ENCODE results near the gene PSMB5.
A peak's percentile ranks its signal among the peaks of the same experiment; 100 is the strongest.

Gene PSMB5

DNA sequence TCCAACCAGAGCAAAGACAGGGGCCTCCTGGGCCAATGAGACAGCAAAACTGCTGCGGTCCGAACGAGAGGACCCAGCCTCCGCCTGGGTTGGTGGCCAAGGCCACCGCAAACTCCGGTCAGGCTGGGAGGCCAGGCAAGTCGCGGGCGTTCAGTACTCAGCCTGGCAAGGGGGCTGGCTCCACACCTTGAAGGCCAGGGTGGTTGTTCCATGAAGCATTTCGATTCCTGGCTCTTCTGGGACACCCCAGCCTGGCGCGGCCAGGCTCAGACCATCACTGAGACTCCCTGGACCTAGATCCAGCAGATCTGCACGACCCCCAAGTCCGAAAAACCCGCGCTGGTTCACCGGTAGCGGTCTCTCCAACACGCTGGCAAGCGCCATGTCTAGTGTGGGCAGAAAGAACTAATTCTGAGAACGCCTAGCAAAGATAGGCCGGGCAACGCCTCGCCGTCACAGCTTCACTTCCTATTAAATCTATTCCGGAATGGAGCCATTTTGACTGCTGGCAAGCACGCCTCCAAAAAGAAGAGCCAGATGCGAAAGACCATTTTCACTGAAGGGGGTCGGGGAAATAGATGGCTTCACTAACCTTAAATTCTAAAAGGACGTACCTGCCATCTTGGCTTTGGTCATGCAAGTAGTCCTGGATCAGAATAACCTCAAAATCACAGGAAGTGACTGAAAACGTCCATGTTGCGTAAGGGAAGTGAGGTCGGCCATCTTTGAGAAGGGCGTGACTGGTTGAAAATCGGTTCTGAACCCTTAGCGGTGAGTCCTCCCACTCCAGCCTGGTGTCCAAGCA, at the start of gene PSMB5:
TSS of gene PSMB5 (minus strand) at position 403 of the 805 bp plus-strand sequence. CDS start at position 384, 19 bp downstream.
- H3K36me3 ChIP-seq (ENCODE audit: insufficient read depth, low read length), result peaks cover 28% of the 10 kb centered on the region
- peak within 1 kb of the TSS; percentile 93 for H3K27ac ChIP-seq (ENCODE audit: low read depth, low read length)
- H3K4me1 ChIP-seq (ENCODE audit: insufficient read depth, low read length), result peaks cover 12% of the 10 kb centered on the region
- H3K9ac ChIP-seq (ENCODE audit: low read length), result peak within 1 kb of the TSS; percentile 81
- H3K9me3 ChIP-seq (ENCODE audit: low read length), result no peaks in the 10 kb centered on the region
- no peaks in the 10 kb centered on the region for H3K27me3 ChIP-seq (ENCODE audit: control insufficient read depth in 1 of 2, insufficient read depth in 2 of 2, low read length in 2 of 2)
- H3K4me3 ChIP-seq (ENCODE audit: low read depth in 1 of 2, low read length in 2 of 2), result peak within 1 kb of the TSS; percentile 48 to 83

DNA sequence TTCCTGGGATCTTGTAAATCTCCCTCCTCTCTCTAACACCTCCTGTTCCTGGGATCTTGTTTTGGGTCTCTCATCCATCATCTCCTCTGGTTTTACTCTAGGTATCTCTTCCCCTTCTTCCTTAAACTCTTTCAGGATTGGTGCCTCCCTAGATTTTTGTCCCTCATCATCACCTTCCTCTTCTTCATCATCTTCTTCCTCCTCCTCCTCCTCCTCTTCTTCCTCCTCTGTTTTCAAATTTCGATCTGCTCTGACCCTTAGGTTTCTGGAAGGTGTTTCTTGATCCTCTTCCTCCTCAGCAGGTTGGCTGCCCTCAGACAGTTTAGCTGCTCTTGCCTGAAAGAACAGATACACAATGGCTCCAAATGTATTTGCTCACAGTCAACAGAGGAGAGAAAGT, 45.8 kb upstream of the PSMB5 start:
- Histone ChIP-seq H3K36me3 (ENCODE audit: insufficient read depth, low read length) (peaks cover 80% of the 10 kb centered on the region), H3K27ac (ENCODE audit: low read depth, low read length) (no peak overlapping the region), H3K9ac (ENCODE audit: low read length) (no peak overlapping the region), H3K27me3 (ENCODE audit: control insufficient read depth in 1 of 2, insufficient read depth in 2 of 2, low read length in 2 of 2) (no peaks in the 10 kb centered on the region), H3K9me3 (ENCODE audit: low read length) (no peaks in the 10 kb centered on the region), H3K4me1 (ENCODE audit: insufficient read depth, low read length) (no peaks in the 10 kb centered on the region), H3K4me3 (ENCODE audit: low read depth in 1 of 2, low read length in 2 of 2) (no peak overlapping the region)

DNA sequence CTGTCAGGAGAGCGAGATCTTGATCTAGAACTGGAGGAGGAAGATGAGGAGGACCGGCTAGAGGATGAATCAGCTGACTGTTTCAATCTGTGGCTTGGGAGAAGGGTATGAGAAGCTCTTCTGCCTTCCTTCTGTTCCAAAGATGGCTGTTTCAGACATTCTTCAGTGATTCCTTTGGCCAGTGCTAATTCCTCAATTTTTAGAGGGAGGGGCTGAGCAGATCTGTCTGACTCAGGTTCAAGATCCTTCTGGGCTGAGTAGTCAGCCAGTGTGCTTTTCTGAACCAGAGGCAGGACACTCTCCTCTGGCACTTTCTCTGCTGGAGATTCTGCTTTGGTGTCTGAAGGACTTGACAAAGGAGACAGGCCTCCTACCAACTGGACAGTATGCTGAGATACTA, 45.0 kb upstream of the PSMB5 start:
- no peak overlapping the region for H3K27ac ChIP-seq (ENCODE audit: low read depth, low read length)
- H3K4me1 ChIP-seq (ENCODE audit: insufficient read depth, low read length), result no peaks in the 10 kb centered on the region
- H3K9ac ChIP-seq (ENCODE audit: low read length), result no peak overlapping the region
- no peaks in the 10 kb centered on the region for H3K27me3 ChIP-seq (ENCODE audit: control insufficient read depth in 1 of 2, insufficient read depth in 2 of 2, low read length in 2 of 2)
- peaks cover 79% of the 10 kb centered on the region for H3K36me3 ChIP-seq (ENCODE audit: insufficient read depth, low read length)
- no peak overlapping the region for H3K4me3 ChIP-seq (ENCODE audit: low read depth in 1 of 2, low read length in 2 of 2)
- H3K9me3 ChIP-seq (ENCODE audit: low read length), result no peaks in the 10 kb centered on the region

DNA sequence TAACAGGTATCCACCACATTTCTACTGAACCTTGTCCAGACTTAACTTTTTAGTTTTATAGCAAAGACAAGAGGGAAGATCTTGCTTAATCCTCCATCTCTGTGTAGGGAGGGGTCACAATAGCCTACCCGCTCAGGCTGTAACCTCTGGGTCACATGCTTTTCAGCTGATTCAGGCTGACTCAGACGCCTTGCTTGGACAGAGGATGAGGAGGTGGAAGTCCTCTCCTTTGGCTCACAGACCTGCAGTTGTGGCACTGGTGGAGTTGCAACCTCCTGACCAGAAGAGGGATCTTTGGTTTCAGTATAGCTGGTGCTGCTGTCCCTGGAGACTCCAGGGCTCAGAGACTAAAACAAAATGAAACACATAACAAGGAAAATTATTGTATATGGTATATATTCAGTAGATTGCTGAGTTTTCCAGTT, 44.0 kb upstream of the PSMB5 start:
- no peak overlapping the region for H3K4me3 ChIP-seq (ENCODE audit: low read depth in 1 of 2, low read length in 2 of 2)
- no peaks in the 10 kb centered on the region for H3K4me1 ChIP-seq (ENCODE audit: insufficient read depth, low read length)
- H3K27ac ChIP-seq (ENCODE audit: low read depth, low read length), result no peak overlapping the region
- no peak overlapping the region for H3K9ac ChIP-seq (ENCODE audit: low read length)
- H3K27me3 ChIP-seq (ENCODE audit: control insufficient read depth in 1 of 2, insufficient read depth in 2 of 2, low read length in 2 of 2), result no peaks in the 10 kb centered on the region
- peaks cover 82% of the 10 kb centered on the region for H3K36me3 ChIP-seq (ENCODE audit: insufficient read depth, low read length)
- H3K9me3 ChIP-seq (ENCODE audit: low read length), result no peaks in the 10 kb centered on the region

DNA sequence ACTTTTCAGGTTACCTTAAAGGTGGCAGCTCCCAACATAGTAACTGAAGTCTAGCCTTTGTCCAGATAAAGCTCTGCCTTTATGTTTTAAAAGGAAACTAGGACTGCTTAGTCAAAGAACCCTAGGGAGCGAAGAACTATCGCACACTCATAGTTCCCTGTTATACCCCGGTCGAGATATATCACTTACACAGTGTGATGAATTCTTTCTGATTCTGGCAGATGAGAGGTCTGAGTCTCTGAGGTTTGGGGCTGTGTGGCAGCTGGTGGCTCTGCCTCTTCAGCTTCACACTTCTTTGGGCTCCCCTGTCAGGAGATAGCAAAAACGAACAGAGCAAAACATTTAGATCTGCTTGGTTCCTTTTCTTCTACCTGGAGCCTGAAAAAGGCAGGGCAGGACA, 43.3 kb upstream of the PSMB5 start:
- H3K9me3 ChIP-seq (ENCODE audit: low read length), result no peaks in the 10 kb centered on the region
- no peaks in the 10 kb centered on the region for H3K27me3 ChIP-seq (ENCODE audit: control insufficient read depth in 1 of 2, insufficient read depth in 2 of 2, low read length in 2 of 2)
- H3K9ac ChIP-seq (ENCODE audit: low read length), result no peak overlapping the region
- H3K4me3 ChIP-seq (ENCODE audit: low read depth in 1 of 2, low read length in 2 of 2), result no peak overlapping the region
- H3K36me3 ChIP-seq (ENCODE audit: insufficient read depth, low read length), result peaks cover 85% of the 10 kb centered on the region
- no peak overlapping the region for H3K27ac ChIP-seq (ENCODE audit: low read depth, low read length)
- H3K4me1 ChIP-seq (ENCODE audit: insufficient read depth, low read length), result no peaks in the 10 kb centered on the region

DNA sequence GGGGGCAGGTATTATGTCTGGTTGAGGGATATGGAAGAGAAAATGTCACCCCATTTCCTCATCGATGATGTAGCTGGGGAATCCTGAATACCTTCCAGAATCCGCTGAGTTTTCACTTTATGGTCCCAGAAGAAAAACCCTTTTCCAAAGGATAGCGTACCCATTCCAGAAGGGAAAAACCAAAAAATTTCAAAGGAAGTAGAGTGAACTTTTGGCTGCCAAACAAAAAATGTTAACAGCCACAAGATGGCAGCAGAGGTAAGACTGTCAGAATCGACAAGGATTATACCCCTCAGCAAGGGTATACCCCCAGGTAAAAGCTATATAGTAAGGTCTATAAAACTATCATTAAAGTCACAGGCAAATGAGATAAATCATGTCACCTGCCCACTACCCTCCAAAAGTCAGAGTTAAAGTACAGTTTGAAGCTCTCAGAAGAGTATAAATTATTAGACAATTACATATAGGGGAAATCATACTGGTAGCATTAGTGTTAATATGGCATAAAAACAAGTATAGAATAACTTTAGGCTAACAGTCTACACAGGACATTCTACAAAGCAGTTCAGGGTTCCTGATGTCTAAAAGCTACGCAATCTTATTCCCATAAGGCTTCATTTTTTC, 42.2 kb upstream of the PSMB5 start:
- Histone ChIP-seq H3K9me3 (ENCODE audit: low read length) (no peaks in the 10 kb centered on the region), H3K4me1 (ENCODE audit: insufficient read depth, low read length) (peaks cover 6% of the 10 kb centered on the region), H3K9ac (ENCODE audit: low read length) (no peak overlapping the region), H3K4me3 (ENCODE audit: low read depth in 1 of 2, low read length in 2 of 2) (no peak overlapping the region), H3K27me3 (ENCODE audit: control insufficient read depth in 1 of 2, insufficient read depth in 2 of 2, low read length in 2 of 2) (no peaks in the 10 kb centered on the region), H3K36me3 (ENCODE audit: insufficient read depth, low read length) (peaks cover 90% of the 10 kb centered on the region), H3K27ac (ENCODE audit: low read depth, low read length) (no peak overlapping the region)

DNA sequence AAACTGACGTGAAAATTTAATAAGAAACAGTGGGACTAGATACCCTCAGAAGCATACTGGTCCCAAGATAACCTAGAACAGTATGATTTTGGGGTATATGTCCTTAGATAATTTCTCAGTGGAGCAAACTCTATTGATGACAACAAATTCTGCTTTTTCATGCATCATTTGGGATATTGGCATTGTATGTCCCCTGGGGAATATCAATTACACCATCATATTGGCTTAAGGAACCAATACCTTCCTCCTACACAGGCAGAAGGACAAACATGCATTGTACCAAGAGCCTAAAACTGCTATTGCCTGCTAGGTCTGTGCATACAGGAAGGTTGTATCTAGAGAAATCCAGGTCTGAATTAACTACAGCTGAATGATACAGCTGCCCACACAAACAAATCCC, 40.2 kb upstream of the PSMB5 start:
- H3K27ac ChIP-seq (ENCODE audit: low read depth, low read length), result no peak overlapping the region
- H3K36me3 ChIP-seq (ENCODE audit: insufficient read depth, low read length), result peaks cover 70% of the 10 kb centered on the region
- H3K9ac ChIP-seq (ENCODE audit: low read length), result no peak overlapping the region
- H3K4me1 ChIP-seq (ENCODE audit: insufficient read depth, low read length), result peaks cover 18% of the 10 kb centered on the region
- no peaks in the 10 kb centered on the region for H3K9me3 ChIP-seq (ENCODE audit: low read length)
- no peaks in the 10 kb centered on the region for H3K27me3 ChIP-seq (ENCODE audit: control insufficient read depth in 1 of 2, insufficient read depth in 2 of 2, low read length in 2 of 2)
- no peak overlapping the region for H3K4me3 ChIP-seq (ENCODE audit: low read depth in 1 of 2, low read length in 2 of 2)

DNA sequence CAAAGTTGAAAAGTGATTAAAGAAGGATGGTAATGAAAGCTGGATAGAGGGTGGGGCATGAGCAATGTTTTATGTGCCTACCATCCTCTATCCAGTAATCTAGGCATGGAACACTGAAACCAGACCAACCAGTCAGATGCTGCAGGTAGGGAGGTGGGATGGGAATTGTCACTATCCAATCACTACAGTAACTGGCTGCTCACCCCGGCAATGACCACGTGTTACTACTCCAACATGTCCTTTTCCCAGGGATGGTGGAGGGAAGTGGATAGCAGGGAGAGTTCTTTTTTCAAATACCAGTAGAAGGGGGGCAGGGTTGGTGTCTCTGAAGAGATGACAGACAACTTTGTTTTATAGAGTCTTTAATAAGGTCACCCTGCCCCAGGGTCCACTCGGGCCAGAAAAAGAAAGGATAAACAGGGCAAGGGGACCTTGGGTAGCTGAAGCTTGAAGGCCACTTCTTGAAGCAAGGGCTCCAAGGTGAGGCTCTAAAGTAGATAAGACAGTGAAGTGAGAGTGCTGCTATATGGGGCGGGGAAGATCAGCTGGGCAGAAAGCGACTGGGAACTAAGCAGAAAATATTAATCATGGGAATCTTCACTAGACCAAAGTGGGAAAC, 37.3 kb upstream of the PSMB5 start:
- Histone ChIP-seq H3K9ac (ENCODE audit: low read length) (peak overlapping the region; percentile 80), H3K4me1 (ENCODE audit: insufficient read depth, low read length) (peaks cover 18% of the 10 kb centered on the region), H3K4me3 (ENCODE audit: low read depth in 1 of 2, low read length in 2 of 2) (peak overlapping the region; percentile 50 to 73), H3K27ac (ENCODE audit: low read depth, low read length) (peak overlapping the region; percentile 90), H3K9me3 (ENCODE audit: low read length) (no peaks in the 10 kb centered on the region), H3K36me3 (ENCODE audit: insufficient read depth, low read length) (peaks cover 56% of the 10 kb centered on the region), H3K27me3 (ENCODE audit: control insufficient read depth in 1 of 2, insufficient read depth in 2 of 2, low read length in 2 of 2) (no peaks in the 10 kb centered on the region)

DNA sequence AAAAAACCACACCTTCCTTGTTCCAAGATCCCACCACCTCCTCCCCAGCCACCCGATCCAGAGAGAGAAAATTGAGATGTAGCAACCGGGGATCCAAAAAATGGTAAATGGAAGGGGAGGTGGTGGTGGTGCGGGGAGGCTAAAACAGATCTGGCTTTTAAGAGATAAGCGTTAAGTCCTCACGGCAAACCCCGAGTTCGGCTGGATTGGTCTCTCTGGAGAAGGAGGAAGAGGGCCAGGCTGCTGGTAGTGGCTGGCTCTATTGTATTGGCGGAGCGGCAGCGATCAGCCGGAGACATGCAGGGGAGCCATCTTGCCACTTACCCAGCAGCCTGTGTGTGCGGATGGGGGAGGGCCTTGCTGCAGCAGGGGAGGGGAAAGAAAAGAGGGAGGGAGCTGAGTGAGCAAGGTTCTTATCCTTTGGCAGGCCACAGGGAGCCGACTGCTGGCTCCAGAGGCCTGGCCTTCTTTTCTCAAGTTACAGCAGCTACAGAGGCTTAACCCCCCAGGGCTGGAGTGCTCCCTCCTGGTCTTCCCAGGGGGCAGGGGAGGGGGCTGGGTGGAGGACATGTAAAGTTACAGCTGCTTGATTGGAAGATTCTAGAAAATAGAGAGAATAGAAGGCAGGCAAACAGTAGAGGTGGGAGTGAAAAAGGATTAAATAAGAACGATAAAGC, 36.7 kb upstream of the PSMB5 start:
- peak overlapping the region; percentile 80 for H3K9ac ChIP-seq (ENCODE audit: low read length)
- peak overlapping the region; percentile 90 for H3K27ac ChIP-seq (ENCODE audit: low read depth, low read length)
- H3K9me3 ChIP-seq (ENCODE audit: low read length), result no peaks in the 10 kb centered on the region
- H3K27me3 ChIP-seq (ENCODE audit: control insufficient read depth in 1 of 2, insufficient read depth in 2 of 2, low read length in 2 of 2), result no peaks in the 10 kb centered on the region
- peaks cover 54% of the 10 kb centered on the region for H3K36me3 ChIP-seq (ENCODE audit: insufficient read depth, low read length)
- peak overlapping the region; percentile 50 to 73 for H3K4me3 ChIP-seq (ENCODE audit: low read depth in 1 of 2, low read length in 2 of 2)
- peaks cover 18% of the 10 kb centered on the region for H3K4me1 ChIP-seq (ENCODE audit: insufficient read depth, low read length)

DNA sequence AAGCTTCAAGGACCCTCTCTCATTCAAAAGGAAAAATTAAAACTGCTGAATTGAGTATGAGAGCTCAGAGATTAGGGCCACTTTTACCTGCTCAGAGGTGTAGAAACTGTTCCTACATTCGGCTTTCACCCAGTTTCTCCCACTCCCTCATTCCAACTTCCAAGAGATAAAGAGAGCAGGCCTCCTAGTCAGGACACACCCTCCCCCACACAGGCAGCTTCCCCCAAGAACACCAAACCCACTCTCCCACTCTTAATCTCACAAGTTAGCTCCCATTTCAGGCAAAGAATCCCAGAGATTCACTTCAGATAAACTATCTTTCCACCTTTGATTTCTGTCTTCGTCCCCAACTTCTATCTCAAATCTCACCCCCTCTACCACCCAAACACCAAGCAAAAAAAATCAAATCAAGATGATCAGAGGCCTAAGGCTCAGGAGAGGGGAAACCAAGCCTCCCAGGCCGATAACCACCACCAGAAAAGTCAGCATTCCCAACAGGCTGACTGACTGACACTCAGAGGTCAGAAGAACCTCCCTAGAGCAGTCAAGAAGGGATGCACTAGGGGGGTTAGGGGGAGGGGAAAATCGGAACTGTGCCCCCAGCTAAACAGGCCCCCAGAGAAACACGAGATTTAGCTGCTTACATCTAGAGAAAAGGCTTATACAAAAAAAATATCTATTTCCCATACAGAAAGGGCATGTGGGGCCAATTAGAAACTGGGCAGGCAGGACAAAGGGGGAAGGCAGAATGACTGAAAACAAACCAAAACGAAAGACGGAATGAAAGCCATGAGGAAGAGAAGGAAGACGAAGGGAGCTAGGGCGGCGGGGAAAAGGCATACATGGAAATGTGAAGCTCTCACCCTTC, 35.8 kb upstream of the PSMB5 start:
- peaks cover 18% of the 10 kb centered on the region for H3K4me1 ChIP-seq (ENCODE audit: insufficient read depth, low read length)

More for the DNA sequence above, 35.8 kb upstream of the PSMB5 start:
- Histone ChIP-seq H3K36me3 (ENCODE audit: insufficient read depth, low read length) (peaks cover 54% of the 10 kb centered on the region), H3K27me3 (ENCODE audit: control insufficient read depth in 1 of 2, insufficient read depth in 2 of 2, low read length in 2 of 2) (no peaks in the 10 kb centered on the region), H3K9ac (ENCODE audit: low read length) (peak overlapping the region; percentile 80), H3K27ac (ENCODE audit: low read depth, low read length) (peak overlapping the region; percentile 90), H3K4me3 (ENCODE audit: low read depth in 1 of 2, low read length in 2 of 2) (peak overlapping the region; percentile 50 to 73), H3K9me3 (ENCODE audit: low read length) (no peaks in the 10 kb centered on the region)
